Osteoblast (primary cell): Measurements from ENCODE around the gene NFIA. TPM values are rescaled to one million over a fixed set of nuclear protein-coding genes. Genes with fewer than 3 reads are reported as not detected.
A peak's percentile ranks its signal among the peaks of the same experiment; 100 is the strongest.

Experiments
- DNase-seq: peaks from one replicate; pipeline ENCODE4 v3.0.0; 2011; ENCODE audit warnings: low spot score, mixed read lengths; ENCODE audit not compliant: insufficient read length; ENCODE audit errors: missing footprints
- H2AFZ ChIP-seq: 2 replicates; pipeline ENCODE4 v1.6.0; 2011; ENCODE audit warnings: mild to moderate bottlenecking, low read length
- H3K27ac ChIP-seq: 2 replicates; pipeline ENCODE4 v1.5.1; 2011; ENCODE audit warnings: mild to moderate bottlenecking, low read depth, low read length, moderate library complexity
- H3K27me3 ChIP-seq: 2 replicates; pipeline ENCODE4 v1.6.0; 2012; ENCODE audit warnings: mild to moderate bottlenecking, control low read depth, inconsistent platforms, low read length, moderate library complexity; ENCODE audit not compliant: insufficient read depth
- H3K36me3 ChIP-seq: 2 replicates; pipeline ENCODE4 v1.5.1; 2011; ENCODE audit warnings: mild to moderate bottlenecking, low read length, control low read depth, moderate library complexity; ENCODE audit not compliant: insufficient read depth
- H3K4me1 ChIP-seq: 2 replicates; pipeline ENCODE4 v1.5.1; 2011; ENCODE audit warnings: mild to moderate bottlenecking, low read length, control low read depth, moderate library complexity; ENCODE audit not compliant: insufficient read depth
- H3K4me2 ChIP-seq: 2 replicates; pipeline ENCODE4 v1.6.0; 2011; ENCODE audit warnings: mild to moderate bottlenecking, low read length; ENCODE audit not compliant: insufficient read depth
- H3K4me3 ChIP-seq: fragments of 200-600 bp; sonication (generic); 3 replicates; pipeline ENCODE4 v1.5.1; 2012; ENCODE audit warnings: mild to moderate bottlenecking, low read length, inconsistent platforms; ENCODE audit not compliant: insufficient read depth
- H3K79me2 ChIP-seq: 2 replicates; pipeline ENCODE4 v1.6.0; 2012; ENCODE audit warnings: mild to moderate bottlenecking, low read length, control low read depth, inconsistent platforms; ENCODE audit not compliant: insufficient read depth
- H3K9me3 ChIP-seq: 2 replicates; pipeline ENCODE4 v1.5.1; 2011; ENCODE audit warnings: low read depth, low read length, control low read depth
- H4K20me1 ChIP-seq: 2 replicates; pipeline ENCODE4 v1.6.0; 2012; ENCODE audit warnings: mild to moderate bottlenecking, low read length, control low read depth; ENCODE audit not compliant: insufficient read depth
- CTCF ChIP-seq: IDR thresholded peaks from 2 replicates; pipeline ENCODE4 v1.5.1; 2011; ENCODE audit warnings: mild to moderate bottlenecking, low read depth, low read length, moderate library complexity; ENCODE audit errors: extremely low read depth
- total RNA-seq: library from RNA; depleted of rRNA; stranded (reverse); fragments of >200 nt; gene quantifications from 2 replicates; pipeline ENCODE4 v1.2.3, GENCODE V29; 2012

The NFIA gene
- total RNA-seq, 1 donor: 7.2 TPM

GRCh38 chr1:61140778-61141177, 58.4 kb downstream of the NFIA start:
- no peak for TF ChIP-seq CTCF
- Histone ChIP-seq H3K27me3 (no peaks in the 10 kb centered on the region), H3K79me2 (no peaks in the 10 kb centered on the region), H2AFZ (no peak overlapping the region), H4K20me1 (no peaks in the 10 kb centered on the region), H3K27ac (peak overlapping the region; percentile 69), H3K9me3 (no peaks in the 10 kb centered on the region), H3K4me3 (peak overlapping the region; percentile 37), H3K36me3 (no peaks in the 10 kb centered on the region), H3K4me2 (peak overlapping the region; percentile 69), H3K4me1 (peaks cover 33% of the 10 kb centered on the region)
- no peak for DNase-seq

GRCh38 chr1:61141288-61142042, 59.1 kb downstream of the NFIA start:
- Histone ChIP-seq H3K79me2 (no peaks in the 10 kb centered on the region), H3K4me1 (peaks cover 33% of the 10 kb centered on the region), H3K4me3 (peak overlapping the region; percentile 37), H3K27me3 (no peaks in the 10 kb centered on the region), H4K20me1 (no peaks in the 10 kb centered on the region), H3K36me3 (no peaks in the 10 kb centered on the region), H3K9me3 (no peaks in the 10 kb centered on the region), H3K4me2 (peak overlapping the region; percentile 69), H2AFZ (no peak overlapping the region), H3K27ac (peak overlapping the region; percentile 69)
- DNase-seq: peak; percentile 46
- TF ChIP-seq CTCF: no peak

- Histone ChIP-seq H3K79me2 (no peaks in the 10 kb centered on the region), H3K36me3 (no peaks in the 10 kb centered on the region), H3K27ac (peak overlapping the region; percentile 69), H4K20me1 (no peaks in the 10 kb centered on the region), H3K4me2 (peak overlapping the region; percentile 69), H3K4me1 (peaks cover 33% of the 10 kb centered on the region), H3K27me3 (no peaks in the 10 kb centered on the region), H2AFZ (no peak overlapping the region), H3K9me3 (no peaks in the 10 kb centered on the region), H3K4me3 (no peak overlapping the region)
- DNase-seq: no peak
- no peak for TF ChIP-seq CTCF
Measured at GRCh38 chr1:61142043-61142440, 59.7 kb downstream of the NFIA start.

GRCh38 chr1:61142726-61143500, 60.6 kb downstream of the NFIA start:
- Histone ChIP-seq H3K4me1 (peaks cover 33% of the 10 kb centered on the region), H3K4me3 (no peak overlapping the region), H3K36me3 (no peaks in the 10 kb centered on the region), H2AFZ (no peak overlapping the region), H3K27ac (no peak overlapping the region), H3K4me2 (no peak overlapping the region), H3K27me3 (no peaks in the 10 kb centered on the region), H3K79me2 (no peaks in the 10 kb centered on the region), H3K9me3 (no peaks in the 10 kb centered on the region), H4K20me1 (no peaks in the 10 kb centered on the region)
- TF ChIP-seq CTCF: no peak
- no peak for DNase-seq
